K562 (cell line): ENCODE measurements around the gene TMEM121. TPM values are rescaled to one million over a fixed set of nuclear protein-coding genes. Genes with fewer than 3 reads are reported as not detected.

Source experiments
- ATF1 ChIP-seq, 2 experiments: fragments of 450-650 bp in 1 of 2; IDR thresholded peaks; 2 replicates each; pipeline ENCODE4 v1.6.1; 2016; ENCODE audit warnings: missing compliant biosample characterization in 1 of 2, missing genetic modification characterization in 1 of 2
- BCOR ChIP-seq: fragments of 450-650 bp; IDR thresholded peaks from 2 replicates; pipeline ENCODE4 v1.6.1; 2016
- SMARCE1 ChIP-seq: fragments of 450-650 bp; IDR thresholded peaks from 2 replicates; pipeline ENCODE4 v1.7.1; 2016; ENCODE audit warnings: mild to moderate bottlenecking
- TBP ChIP-seq: optimal IDR thresholded peaks from 2 replicates; pipeline ENCODE3; 2011; ENCODE audit warnings: low read depth, low read length, improper control_type of control experiment
- TEAD4 ChIP-seq, 2 experiments: sonication (generic) in 1 of 2; formaldehyde crosslinking in 1 of 2; IDR thresholded peaks; 2 replicates each; pipeline versions ENCODE4 v1.6.1 to v1.8.0; 2012 to 2022; ENCODE audit warnings: borderline replicate concordance in 1 of 2, inconsistent platforms in 1 of 2, low read length in 1 of 2, mild to moderate bottlenecking in 1 of 2, missing genetic modification reagents in 1 of 2
- ZC3H11A ChIP-seq: IDR thresholded peaks from 2 replicates; pipeline ENCODE4 v1.6.1; 2012; ENCODE audit warnings: low read depth, low read length, improper control_type of control experiment
- ZEB2 ChIP-seq: fragments of 450-650 bp; IDR thresholded peaks from 2 replicates; pipeline ENCODE4 v1.6.1; 2016
- ZNF589 ChIP-seq: fragments of 200-800 bp; sonication (Bioruptor generic); IDR thresholded peaks from 2 replicates; pipeline ENCODE4 v1.6.1; 2016; ENCODE audit warnings: low read depth, missing genetic modification characterization, missing compliant biosample characterization
- polyA plus RNA-seq, 8 experiments: library from polyadenylated mRNA; depleted of rRNA in 4 of 8; stranded (reverse) in 5 of 8; unstranded in 3 of 8; fragments of >200 nt; fragmentation: Nextera tagmentation in 2 of 8; fragmentation: Illumina TruSeq in 1 of 8; extraction: Ambion mirVana in 2 of 8; extraction: Trizol in 1 of 8; gene quantifications; 2 replicates each; pipeline versions ENCODE4 v1.2.1 to v1.2.3, GENCODE V29; 2011 to 2014; ENCODE audit warnings: inconsistent platforms in 1 of 8, missing spikeins in 1 of 8
- total RNA-seq, 7 experiments: library from RNA; depleted of rRNA in 6 of 7; stranded (reverse); fragments of >200 nt in 6 of 7; fragmentation: Illumina TruSeq in 2 of 7; extraction: Trizol in 2 of 7; gene quantifications; 2 replicates each; pipeline versions ENCODE4 v1.2.1 to v1.2.3, GENCODE V29; 2011 to 2021; ENCODE audit warnings: low replicate concordance in 1 of 7
- TF ChIP-seq, protein P1 (sequence below), 3 experiments: fragments of 200-800 bp in 1 of 3; fragments of 250-450 bp in 1 of 3; fragments of 450-650 bp in 1 of 3; sonication (Bioruptor Pico) in 1 of 3; sonication (Bioruptor generic) in 1 of 3; formaldehyde crosslinking in 1 of 3; IDR thresholded peaks; 2 replicates each; pipeline versions ENCODE4 v1.6.1 to v1.8.0; 2016 to 2022; ENCODE audit warnings: mild to moderate bottlenecking in 2 of 3, missing genetic modification characterization in 2 of 3, missing compliant biosample characterization in 1 of 3, moderate library complexity in 1 of 3
- TF ChIP-seq, protein P2 (sequence below): sonication (generic); formaldehyde crosslinking; IDR thresholded peaks from 2 replicates; pipeline ENCODE4 v1.8.1; 2023; ENCODE audit warnings: mild to moderate bottlenecking, missing genetic modification reagents
- TF ChIP-seq, protein P3 (sequence below): fragments of 450-650 bp; IDR thresholded peaks from 2 replicates; pipeline ENCODE4 v1.7.1; 2018; ENCODE audit warnings: mild to moderate bottlenecking, low read depth; ENCODE audit not compliant: partially characterized antibody
- TF ChIP-seq, protein P4 (sequence below): sonication (generic); formaldehyde crosslinking; IDR thresholded peaks from 2 replicates; pipeline ENCODE4 v1.8.0; 2022; ENCODE audit warnings: mild to moderate bottlenecking, missing genetic modification reagents
- TF ChIP-seq, protein P5 (sequence below), 2 experiments: fragments of 450-650 bp in 1 of 2; sonication (generic) in 1 of 2; formaldehyde crosslinking in 1 of 2; IDR thresholded peaks in 1 of 2; conservative IDR thresholded peaks in 1 of 2; 2 replicates each; pipeline versions ENCODE4 v1.6.1 to v1.8.1; 2016 to 2023; ENCODE audit warnings: mild to moderate bottlenecking in 2 of 2, moderate library complexity in 2 of 2, inconsistent platforms in 1 of 2, missing genetic modification reagents in 1 of 2
- TF ChIP-seq, protein P6 (sequence below): fragments of 250-450 bp; sonication (Bioruptor Pico); IDR thresholded peaks from 2 replicates; pipeline ENCODE4 v1.8.0; 2021; ENCODE audit warnings: mild to moderate bottlenecking, moderate library complexity

The TMEM121 gene
- total and polyA plus RNA-seq, 9 of the 15 experiments (the other 6 are each of a cell fraction or from before 2014, with no cell fraction given), result 0.31 to 0.36 TPM; not detected in 7

DNA sequence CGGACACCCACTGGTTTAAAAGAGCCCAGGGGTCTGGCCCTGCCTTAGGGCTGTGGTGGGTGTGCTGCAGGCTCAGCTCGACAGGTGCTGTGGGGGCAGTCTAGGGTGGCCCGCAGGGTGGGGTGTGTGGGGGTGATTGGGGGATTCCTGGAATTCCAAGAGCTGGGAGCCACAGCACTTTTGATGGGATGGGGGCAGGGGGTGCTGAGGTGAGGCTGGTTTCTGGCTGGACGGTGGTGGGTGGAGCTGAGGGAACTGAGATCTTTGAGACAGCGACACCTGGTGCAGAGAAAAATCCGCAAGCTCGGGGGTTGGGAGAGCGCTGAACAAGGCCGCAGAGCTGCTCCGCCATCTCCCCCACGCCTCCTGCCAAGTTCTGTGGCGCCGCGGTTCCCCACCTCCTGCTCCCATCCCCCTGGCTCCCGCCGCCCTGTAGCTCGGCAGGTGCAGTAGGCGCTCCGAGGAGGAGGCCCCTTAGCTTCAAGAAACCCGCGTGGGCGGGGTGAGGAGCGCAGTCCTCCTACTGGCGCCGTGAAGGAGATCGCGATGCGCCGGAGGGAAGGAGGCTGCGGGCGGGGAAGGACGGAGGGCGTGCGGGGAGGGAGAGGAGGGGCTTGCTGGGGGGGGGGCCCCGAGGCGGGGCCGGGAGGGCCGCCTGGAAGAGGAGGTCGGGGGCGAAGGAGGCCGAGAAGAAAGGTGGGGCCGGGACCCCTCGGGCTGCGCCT is 36.7 kb upstream of the TMEM121 start (continued):
- TF ChIP-seq SMARCE1, result no peak
- TF ChIP-seq ATF1 (CRISPR knock-in tag; IDR thresholded peaks at IDR 0.05), result no peak
- no peak for TF ChIP-seq ATF1 (tag; IDR thresholded peaks at IDR 0.05)
- TF ChIP-seq ZEB2, result no peak
- no peak for TF ChIP-seq TEAD4 (IDR thresholded peaks at IDR 0.05; ENCODE audit: low read length)
- no peak for TF ChIP-seq TEAD4 (CRISPR knock-in tag; IDR thresholded peaks at IDR 0.05; ENCODE audit: borderline replicate concordance)
- no peak for TF ChIP-seq ZNF589 (CRISPR knock-in tag)
- TF ChIP-seq, protein P1, sequence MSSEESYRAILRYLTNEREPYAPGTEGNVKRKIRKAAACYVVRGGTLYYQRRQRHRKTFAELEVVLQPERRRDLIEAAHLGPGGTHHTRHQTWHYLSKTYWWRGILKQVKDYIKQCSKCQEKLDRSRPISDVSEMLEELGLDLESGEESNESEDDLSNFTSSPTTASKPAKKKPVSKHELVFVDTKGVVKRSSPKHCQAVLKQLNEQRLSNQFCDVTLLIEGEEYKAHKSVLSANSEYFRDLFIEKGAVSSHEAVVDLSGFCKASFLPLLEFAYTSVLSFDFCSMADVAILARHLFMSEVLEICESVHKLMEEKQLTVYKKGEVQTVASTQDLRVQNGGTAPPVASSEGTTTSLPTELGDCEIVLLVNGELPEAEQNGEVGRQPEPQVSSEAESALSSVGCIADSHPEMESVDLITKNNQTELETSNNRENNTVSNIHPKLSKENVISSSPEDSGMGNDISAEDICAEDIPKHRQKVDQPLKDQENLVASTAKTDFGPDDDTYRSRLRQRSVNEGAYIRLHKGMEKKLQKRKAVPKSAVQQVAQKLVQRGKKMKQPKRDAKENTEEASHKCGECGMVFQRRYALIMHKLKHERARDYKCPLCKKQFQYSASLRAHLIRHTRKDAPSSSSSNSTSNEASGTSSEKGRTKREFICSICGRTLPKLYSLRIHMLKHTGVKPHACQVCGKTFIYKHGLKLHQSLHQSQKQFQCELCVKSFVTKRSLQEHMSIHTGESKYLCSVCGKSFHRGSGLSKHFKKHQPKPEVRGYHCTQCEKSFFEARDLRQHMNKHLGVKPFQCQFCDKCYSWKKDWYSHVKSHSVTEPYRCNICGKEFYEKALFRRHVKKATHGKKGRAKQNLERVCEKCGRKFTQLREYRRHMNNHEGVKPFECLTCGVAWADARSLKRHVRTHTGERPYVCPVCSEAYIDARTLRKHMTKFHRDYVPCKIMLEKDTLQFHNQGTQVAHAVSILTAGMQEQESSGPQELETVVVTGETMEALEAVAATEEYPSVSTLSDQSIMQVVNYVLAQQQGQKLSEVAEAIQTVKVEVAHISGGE (CRISPR knock-in tag; IDR thresholded peaks at IDR 0.05), result no peak
- TF ChIP-seq, protein P2, sequence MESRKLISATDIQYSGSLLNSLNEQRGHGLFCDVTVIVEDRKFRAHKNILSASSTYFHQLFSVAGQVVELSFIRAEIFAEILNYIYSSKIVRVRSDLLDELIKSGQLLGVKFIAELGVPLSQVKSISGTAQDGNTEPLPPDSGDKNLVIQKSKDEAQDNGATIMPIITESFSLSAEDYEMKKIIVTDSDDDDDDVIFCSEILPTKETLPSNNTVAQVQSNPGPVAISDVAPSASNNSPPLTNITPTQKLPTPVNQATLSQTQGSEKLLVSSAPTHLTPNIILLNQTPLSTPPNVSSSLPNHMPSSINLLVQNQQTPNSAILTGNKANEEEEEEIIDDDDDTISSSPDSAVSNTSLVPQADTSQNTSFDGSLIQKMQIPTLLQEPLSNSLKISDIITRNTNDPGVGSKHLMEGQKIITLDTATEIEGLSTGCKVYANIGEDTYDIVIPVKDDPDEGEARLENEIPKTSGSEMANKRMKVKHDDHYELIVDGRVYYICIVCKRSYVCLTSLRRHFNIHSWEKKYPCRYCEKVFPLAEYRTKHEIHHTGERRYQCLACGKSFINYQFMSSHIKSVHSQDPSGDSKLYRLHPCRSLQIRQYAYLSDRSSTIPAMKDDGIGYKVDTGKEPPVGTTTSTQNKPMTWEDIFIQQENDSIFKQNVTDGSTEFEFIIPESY (CRISPR knock-in tag), result no peak
- TF ChIP-seq ZC3H11A, result no peak
- peak; percentile 47 for TF ChIP-seq BCOR
- no peak for TF ChIP-seq TBP
- TF ChIP-seq, protein P3, sequence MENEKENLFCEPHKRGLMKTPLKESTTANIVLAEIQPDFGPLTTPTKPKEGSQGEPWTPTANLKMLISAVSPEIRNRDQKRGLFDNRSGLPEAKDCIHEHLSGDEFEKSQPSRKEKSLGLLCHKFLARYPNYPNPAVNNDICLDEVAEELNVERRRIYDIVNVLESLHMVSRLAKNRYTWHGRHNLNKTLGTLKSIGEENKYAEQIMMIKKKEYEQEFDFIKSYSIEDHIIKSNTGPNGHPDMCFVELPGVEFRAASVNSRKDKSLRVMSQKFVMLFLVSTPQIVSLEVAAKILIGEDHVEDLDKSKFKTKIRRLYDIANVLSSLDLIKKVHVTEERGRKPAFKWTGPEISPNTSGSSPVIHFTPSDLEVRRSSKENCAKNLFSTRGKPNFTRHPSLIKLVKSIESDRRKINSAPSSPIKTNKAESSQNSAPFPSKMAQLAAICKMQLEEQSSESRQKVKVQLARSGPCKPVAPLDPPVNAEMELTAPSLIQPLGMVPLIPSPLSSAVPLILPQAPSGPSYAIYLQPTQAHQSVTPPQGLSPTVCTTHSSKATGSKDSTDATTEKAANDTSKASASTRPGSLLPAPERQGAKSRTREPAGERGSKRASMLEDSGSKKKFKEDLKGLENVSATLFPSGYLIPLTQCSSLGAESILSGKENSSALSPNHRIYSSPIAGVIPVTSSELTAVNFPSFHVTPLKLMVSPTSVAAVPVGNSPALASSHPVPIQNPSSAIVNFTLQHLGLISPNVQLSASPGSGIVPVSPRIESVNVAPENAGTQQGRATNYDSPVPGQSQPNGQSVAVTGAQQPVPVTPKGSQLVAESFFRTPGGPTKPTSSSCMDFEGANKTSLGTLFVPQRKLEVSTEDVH, result no peak
- TF ChIP-seq, protein P4, sequence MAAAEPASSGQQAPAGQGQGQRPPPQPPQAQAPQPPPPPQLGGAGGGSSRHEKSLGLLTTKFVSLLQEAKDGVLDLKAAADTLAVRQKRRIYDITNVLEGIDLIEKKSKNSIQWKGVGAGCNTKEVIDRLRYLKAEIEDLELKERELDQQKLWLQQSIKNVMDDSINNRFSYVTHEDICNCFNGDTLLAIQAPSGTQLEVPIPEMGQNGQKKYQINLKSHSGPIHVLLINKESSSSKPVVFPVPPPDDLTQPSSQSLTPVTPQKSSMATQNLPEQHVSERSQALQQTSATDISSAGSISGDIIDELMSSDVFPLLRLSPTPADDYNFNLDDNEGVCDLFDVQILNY, result no peak
- TF ChIP-seq, protein P5, sequence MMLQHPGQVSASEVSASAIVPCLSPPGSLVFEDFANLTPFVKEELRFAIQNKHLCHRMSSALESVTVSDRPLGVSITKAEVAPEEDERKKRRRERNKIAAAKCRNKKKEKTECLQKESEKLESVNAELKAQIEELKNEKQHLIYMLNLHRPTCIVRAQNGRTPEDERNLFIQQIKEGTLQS (IDR thresholded peaks at IDR 0.05), result no peak
- TF ChIP-seq, protein P5 (CRISPR knock-in tag; conservative IDR thresholded peaks at IDR 0.05), result no peak
- TF ChIP-seq, protein P6, sequence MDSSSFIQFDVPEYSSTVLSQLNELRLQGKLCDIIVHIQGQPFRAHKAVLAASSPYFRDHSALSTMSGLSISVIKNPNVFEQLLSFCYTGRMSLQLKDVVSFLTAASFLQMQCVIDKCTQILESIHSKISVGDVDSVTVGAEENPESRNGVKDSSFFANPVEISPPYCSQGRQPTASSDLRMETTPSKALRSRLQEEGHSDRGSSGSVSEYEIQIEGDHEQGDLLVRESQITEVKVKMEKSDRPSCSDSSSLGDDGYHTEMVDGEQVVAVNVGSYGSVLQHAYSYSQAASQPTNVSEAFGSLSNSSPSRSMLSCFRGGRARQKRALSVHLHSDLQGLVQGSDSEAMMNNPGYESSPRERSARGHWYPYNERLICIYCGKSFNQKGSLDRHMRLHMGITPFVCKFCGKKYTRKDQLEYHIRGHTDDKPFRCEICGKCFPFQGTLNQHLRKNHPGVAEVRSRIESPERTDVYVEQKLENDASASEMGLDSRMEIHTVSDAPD (CRISPR knock-in tag), result no peak
